ENCODE data around the gene ELP4. TPM values are rescaled to one million over a fixed set of nuclear protein-coding genes. Genes with fewer than 3 reads are reported as not detected.

The ELP4 gene
- total RNA-seq, 1 donor from 2014 or later = 8.6 TPM

GRCh38 chr11:31625868-31626267, 116.3 kb downstream of the ELP4 start:
- Mint-ChIP-seq H3K36me3 (ENCODE audit: low read depth) (no peaks in the 10 kb centered on the region), H3K9me3 (ENCODE audit: low read depth) (no peaks in the 10 kb centered on the region), H3K27me3 (ENCODE audit: low read depth) (no peaks in the 10 kb centered on the region), H3K4me1 (ENCODE audit: low read depth) (no peaks in the 10 kb centered on the region), H3K4me3 (ENCODE audit: unreplicated experiment) (no peak overlapping the region), H3K27ac (ENCODE audit: unreplicated experiment) (no peak overlapping the region)
- no peak for DNase-seq (ENCODE audit: low spot score)
- TF ChIP-seq, protein P1, sequence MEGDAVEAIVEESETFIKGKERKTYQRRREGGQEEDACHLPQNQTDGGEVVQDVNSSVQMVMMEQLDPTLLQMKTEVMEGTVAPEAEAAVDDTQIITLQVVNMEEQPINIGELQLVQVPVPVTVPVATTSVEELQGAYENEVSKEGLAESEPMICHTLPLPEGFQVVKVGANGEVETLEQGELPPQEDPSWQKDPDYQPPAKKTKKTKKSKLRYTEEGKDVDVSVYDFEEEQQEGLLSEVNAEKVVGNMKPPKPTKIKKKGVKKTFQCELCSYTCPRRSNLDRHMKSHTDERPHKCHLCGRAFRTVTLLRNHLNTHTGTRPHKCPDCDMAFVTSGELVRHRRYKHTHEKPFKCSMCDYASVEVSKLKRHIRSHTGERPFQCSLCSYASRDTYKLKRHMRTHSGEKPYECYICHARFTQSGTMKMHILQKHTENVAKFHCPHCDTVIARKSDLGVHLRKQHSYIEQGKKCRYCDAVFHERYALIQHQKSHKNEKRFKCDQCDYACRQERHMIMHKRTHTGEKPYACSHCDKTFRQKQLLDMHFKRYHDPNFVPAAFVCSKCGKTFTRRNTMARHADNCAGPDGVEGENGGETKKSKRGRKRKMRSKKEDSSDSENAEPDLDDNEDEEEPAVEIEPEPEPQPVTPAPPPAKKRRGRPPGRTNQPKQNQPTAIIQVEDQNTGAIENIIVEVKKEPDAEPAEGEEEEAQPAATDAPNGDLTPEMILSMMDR (IDR thresholded peaks at IDR 0.05) = no peak

DNA sequence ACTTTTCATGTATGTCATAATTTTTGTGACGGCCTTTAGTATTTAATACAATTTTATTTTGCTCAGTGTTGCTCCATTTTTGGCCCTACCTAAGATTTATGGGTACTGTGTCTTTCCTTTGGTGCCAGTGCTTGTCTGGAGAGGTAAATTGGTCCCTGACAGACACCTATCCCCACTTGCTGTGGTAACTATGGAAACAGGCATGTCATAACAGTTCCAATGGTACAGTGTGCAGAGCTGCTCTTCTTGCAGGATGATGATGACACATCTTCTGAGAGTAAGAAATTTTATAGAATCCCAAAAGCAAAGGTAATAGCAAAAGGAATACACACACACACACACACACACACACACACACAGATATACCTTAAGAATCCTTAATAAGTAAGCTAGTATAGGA, 118.5 kb downstream of the ELP4 start:
- Mint-ChIP-seq H3K4me1 (ENCODE audit: low read depth) (no peaks in the 10 kb centered on the region), H3K9me3 (ENCODE audit: low read depth) (no peaks in the 10 kb centered on the region), H3K27ac (ENCODE audit: unreplicated experiment) (no peak overlapping the region), H3K4me3 (ENCODE audit: unreplicated experiment) (no peak overlapping the region), H3K36me3 (ENCODE audit: low read depth) (peaks cover 1% of the 10 kb centered on the region), H3K27me3 (ENCODE audit: low read depth) (no peaks in the 10 kb centered on the region)
- no peak for DNase-seq (ENCODE audit: low spot score)
- TF ChIP-seq, protein P1 (IDR thresholded peaks at IDR 0.05) = no peak

- no peak for DNase-seq (ENCODE audit: low spot score)
- TF ChIP-seq, protein P1 (IDR thresholded peaks at IDR 0.05) = no peak
- Mint-ChIP-seq H3K36me3 (ENCODE audit: low read depth) (peaks cover 1% of the 10 kb centered on the region), H3K4me1 (ENCODE audit: low read depth) (peaks cover 2% of the 10 kb centered on the region), H3K4me3 (ENCODE audit: unreplicated experiment) (no peak overlapping the region), H3K27ac (ENCODE audit: unreplicated experiment) (no peak overlapping the region), H3K27me3 (ENCODE audit: low read depth) (no peaks in the 10 kb centered on the region), H3K9me3 (ENCODE audit: low read depth) (no peaks in the 10 kb centered on the region)
Measured at GRCh38 chr11:31636983-31637382, 127.4 kb downstream of the ELP4 start.

DNA sequence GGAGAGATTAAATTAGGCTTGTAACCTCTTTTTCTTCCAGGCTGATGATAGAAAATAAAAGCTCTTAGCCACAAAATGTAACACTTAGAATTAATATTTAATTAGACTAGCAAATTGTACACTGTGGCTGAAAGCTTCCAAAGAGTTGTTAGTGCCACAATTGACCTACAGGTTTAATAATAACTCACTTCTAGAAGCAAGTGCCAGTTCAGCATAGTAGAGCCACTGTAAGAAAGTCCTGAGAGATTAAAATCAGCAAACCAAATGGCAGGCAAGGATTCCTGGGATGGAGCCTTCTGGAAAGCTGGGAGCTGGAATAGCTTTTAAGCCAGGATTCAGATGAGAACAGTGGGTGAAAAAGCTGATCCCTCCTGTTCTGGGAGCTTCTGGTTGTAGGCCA, 131.0 kb downstream of the ELP4 start:
- TF ChIP-seq, protein P1 (IDR thresholded peaks at IDR 0.05) = no peak
- Mint-ChIP-seq H3K4me1 (ENCODE audit: low read depth) (peaks cover 21% of the 10 kb centered on the region), H3K9me3 (ENCODE audit: low read depth) (no peaks in the 10 kb centered on the region), H3K27me3 (ENCODE audit: low read depth) (no peaks in the 10 kb centered on the region), H3K36me3 (ENCODE audit: low read depth) (no peaks in the 10 kb centered on the region), H3K4me3 (ENCODE audit: unreplicated experiment) (no peak overlapping the region), H3K27ac (ENCODE audit: unreplicated experiment) (no peak overlapping the region)
- no peak for DNase-seq (ENCODE audit: low spot score)

DNA sequence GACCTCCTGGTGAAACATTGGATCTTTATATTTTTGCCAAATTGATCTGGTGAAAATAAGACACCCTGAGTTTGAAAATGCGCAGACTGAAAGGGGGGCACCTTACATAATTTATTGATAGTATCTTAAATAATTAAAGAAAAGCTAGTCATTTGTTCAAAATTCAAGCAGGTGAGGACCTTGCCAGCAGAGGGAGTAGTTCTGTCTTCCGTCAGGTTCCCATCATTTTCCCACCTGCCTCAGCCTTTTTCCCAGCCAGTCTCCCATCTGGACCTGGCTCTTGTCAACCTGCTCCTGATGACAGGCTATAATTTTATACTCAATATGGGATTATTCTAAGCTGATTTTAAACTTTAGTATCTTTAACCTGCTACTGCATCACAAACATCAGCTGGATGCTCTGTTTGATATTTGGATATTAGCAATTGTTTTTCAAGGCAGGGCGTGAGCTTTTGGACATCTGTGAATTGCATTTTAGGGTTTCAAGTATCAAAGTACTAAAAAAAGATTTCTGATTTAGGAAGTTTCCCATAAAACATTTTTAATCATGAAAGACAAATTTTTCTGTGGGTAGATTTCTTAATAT, 132.0 kb downstream of the ELP4 start:
- Mint-ChIP-seq H3K4me3 (ENCODE audit: unreplicated experiment) (no peak overlapping the region), H3K27me3 (ENCODE audit: low read depth) (no peaks in the 10 kb centered on the region), H3K4me1 (ENCODE audit: low read depth) (peaks cover 30% of the 10 kb centered on the region), H3K36me3 (ENCODE audit: low read depth) (no peaks in the 10 kb centered on the region), H3K27ac (ENCODE audit: unreplicated experiment) (no peak overlapping the region), H3K9me3 (ENCODE audit: low read depth) (no peaks in the 10 kb centered on the region)
- TF ChIP-seq, protein P1 (IDR thresholded peaks at IDR 0.05) = peak; percentile 84
- no peak for DNase-seq (ENCODE audit: low spot score)
